Lung (tissue), 12 donors: ENCODE results near the gene SLC15A1. TPM values are rescaled to one million over a fixed set of nuclear protein-coding genes. Genes with fewer than 3 reads are reported as not detected.

Experiments used
- ATAC-seq: fragments of 200-7000 bp; cut with Tn5 transposase; one replicate; pipeline ENCODE4 v1.9.1; 2020; ENCODE audit warnings: moderate number of reproducible peaks; ENCODE audit not compliant: insufficient read depth, low FRiP score
- DNase-seq, 3 donors: peaks; one replicate each; pipeline ENCODE4 v3.0.0-alpha.2; 2013 to 2017
- H3K27ac ChIP-seq, 2 donors: one replicate each; pipeline ENCODE4 v1.5.1; 2013; ENCODE audit warnings: mild to moderate bottlenecking in 2 of 2, moderate library complexity in 2 of 2, control low read depth in 1 of 2, inconsistent platforms in 1 of 2, low read depth in 1 of 2, low read length in 1 of 2
- H3K27me3 ChIP-seq, 3 donors: one replicate each; pipeline ENCODE4 v1.5.1; 2013; ENCODE audit warnings: low read length in 2 of 3; ENCODE audit not compliant: control insufficient read depth in 3 of 3, insufficient read depth in 3 of 3
- H3K36me3 ChIP-seq, 4 donors: one replicate each; pipeline ENCODE4 v1.5.1; 2013; ENCODE audit warnings: low read length in 4 of 4, mild to moderate bottlenecking in 1 of 4, moderate library complexity in 1 of 4; ENCODE audit not compliant: control insufficient read depth in 4 of 4, insufficient read depth in 4 of 4
- H3K4me1 ChIP-seq, 5 donors: one replicate each; pipeline ENCODE4 v1.5.1; 2013; ENCODE audit warnings: low read length in 5 of 5, mild to moderate bottlenecking in 2 of 5, moderate library complexity in 1 of 5; ENCODE audit not compliant: control insufficient read depth in 5 of 5, insufficient read depth in 5 of 5
- H3K4me3 ChIP-seq: one replicate; pipeline ENCODE4 v1.5.1; 2013; ENCODE audit warnings: mild to moderate bottlenecking, control low read depth, moderate library complexity
- H3K9ac ChIP-seq, 2 donors: one replicate each; pipeline ENCODE4 v1.5.1; 2013; ENCODE audit warnings: low read length in 2 of 2, control low read depth in 1 of 2; ENCODE audit not compliant: insufficient read depth in 1 of 2
- H3K9me3 ChIP-seq, 4 donors: one replicate each; pipeline ENCODE4 v1.5.1; 2013; ENCODE audit warnings: low read length in 3 of 4, mild to moderate bottlenecking in 1 of 4, moderate library complexity in 1 of 4; ENCODE audit not compliant: control insufficient read depth in 4 of 4, insufficient read depth in 3 of 4
- WGBS, 2 donors: extraction: QIAGEN DNeasy Blood & Tissue Kit; methylation state at CpG; one replicate each; pipeline ENCODE4 v1.1.7; 2013; 5-methylcytosine and 5-hydroxymethylcytosine counted together
- polyA plus RNA-seq, 2 donors: library from polyadenylated mRNA; stranded (reverse); fragments of 200-250 nt; gene quantifications; one replicate each; pipeline ENCODE4 v1.2.1, GENCODE V29; 2013
- total RNA-seq, 2 donors: library from RNA; depleted of rRNA in 1 of 2; stranded (reverse); fragments of >200 nt in 1 of 2; gene quantifications; one replicate each; pipeline ENCODE4 v1.2.1, GENCODE V29; 2014 to 2021
- TF ChIP-seq, protein P1 (sequence below): IDR thresholded peaks from 2 replicates; pipeline ENCODE4 v1.5.1; 2012; ENCODE audit warnings: mild to moderate bottlenecking; ENCODE audit errors: control extremely low read depth, extremely low read depth
- donor health status: control.
- donor health status: control.
- donor health status: Bipolar disorder and iron deficiency.
- donor health status: healthy.
- donor health status: DM: yes; HTN: yes; CAD: no.

SLC15A1 gene
- total and polyA plus RNA-seq, 4 donors = 0.01 to 1.4 (median 0.31) TPM; not detected in 1

DNA sequence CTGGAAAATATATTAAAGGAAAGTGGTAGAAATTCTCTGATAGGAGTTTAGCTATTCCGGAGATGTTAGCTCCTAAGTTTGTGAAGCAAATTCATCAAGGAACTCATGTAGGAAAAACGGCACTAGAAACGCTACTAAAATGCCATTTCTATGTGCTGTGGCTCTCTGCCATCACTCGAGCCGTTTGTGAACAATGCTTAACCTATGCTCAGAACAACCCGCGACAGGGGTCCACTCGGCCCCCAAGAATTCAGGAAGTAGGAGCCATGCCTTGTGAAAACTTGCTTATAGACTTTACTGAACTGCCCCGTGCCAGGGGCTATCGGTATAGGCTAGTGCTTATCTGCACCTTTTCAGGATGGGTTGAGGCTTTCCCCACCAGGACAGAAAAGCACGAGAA is 14.2 kb upstream of the SLC15A1 start:
- 56 to 66% methylated on average over 11 of the region's 11 CpGs for WGBS, 2 donors
- ATAC-seq (no peak), DNase-seq (peak; percentile 10 to 72 (median 38))

DNA sequence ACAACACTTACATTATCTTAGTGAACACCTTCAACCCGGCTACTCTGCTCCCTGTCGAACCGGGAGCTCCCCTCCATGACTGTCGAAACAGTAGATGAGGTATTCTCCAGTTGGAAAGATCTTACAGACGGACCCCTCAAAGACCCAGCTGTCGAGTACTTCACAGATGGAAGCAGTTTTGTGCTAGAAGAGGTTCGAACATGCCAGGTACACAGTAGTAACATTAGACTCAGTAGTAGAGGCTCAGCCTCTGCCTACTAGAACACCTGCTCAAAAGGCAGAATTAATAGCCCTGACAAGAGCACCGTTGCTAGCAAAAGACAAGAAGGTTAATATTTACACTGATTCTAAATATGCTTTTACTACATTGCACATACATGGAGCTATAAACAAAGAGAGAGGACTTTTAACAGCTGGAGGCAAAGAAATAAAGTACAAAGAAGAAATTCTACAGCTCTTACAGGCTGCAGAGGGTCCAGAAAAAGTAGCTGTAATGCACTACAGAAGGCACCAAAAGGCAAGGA is 13.6 kb upstream of the SLC15A1 start:
- DNase-seq (no peak), ATAC-seq (no peak)
- Histone ChIP-seq H3K9ac (no peak overlapping the region), H3K9me3 (no peaks in the 10 kb centered on the region), H3K27ac (no peak overlapping the region), H3K4me3 (no peak overlapping the region), H3K4me1 (peaks cover 0 to 9% (median 4%) of the 10 kb centered on the region in 5 donors), H3K36me3 (no peaks in the 10 kb centered on the region), H3K27me3 (no peaks in the 10 kb centered on the region)
- WGBS, 2 donors = 80 to 86% methylated on average over 8 of the region's 8 CpGs
- TF ChIP-seq, protein P1, sequence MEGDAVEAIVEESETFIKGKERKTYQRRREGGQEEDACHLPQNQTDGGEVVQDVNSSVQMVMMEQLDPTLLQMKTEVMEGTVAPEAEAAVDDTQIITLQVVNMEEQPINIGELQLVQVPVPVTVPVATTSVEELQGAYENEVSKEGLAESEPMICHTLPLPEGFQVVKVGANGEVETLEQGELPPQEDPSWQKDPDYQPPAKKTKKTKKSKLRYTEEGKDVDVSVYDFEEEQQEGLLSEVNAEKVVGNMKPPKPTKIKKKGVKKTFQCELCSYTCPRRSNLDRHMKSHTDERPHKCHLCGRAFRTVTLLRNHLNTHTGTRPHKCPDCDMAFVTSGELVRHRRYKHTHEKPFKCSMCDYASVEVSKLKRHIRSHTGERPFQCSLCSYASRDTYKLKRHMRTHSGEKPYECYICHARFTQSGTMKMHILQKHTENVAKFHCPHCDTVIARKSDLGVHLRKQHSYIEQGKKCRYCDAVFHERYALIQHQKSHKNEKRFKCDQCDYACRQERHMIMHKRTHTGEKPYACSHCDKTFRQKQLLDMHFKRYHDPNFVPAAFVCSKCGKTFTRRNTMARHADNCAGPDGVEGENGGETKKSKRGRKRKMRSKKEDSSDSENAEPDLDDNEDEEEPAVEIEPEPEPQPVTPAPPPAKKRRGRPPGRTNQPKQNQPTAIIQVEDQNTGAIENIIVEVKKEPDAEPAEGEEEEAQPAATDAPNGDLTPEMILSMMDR = no peak

More for the DNA sequence above, 14.2 kb upstream of the SLC15A1 start:
- H3K4me1 ChIP-seq = peaks cover 0 to 4% (median 0%) of the 10 kb centered on the region in 5 donors
- no peak overlapping the region for H3K9ac ChIP-seq
- no peaks in the 10 kb centered on the region for H3K9me3 ChIP-seq
- TF ChIP-seq, protein P1 = no peak
- H3K36me3 ChIP-seq = no peaks in the 10 kb centered on the region
- no peak overlapping the region for H3K27ac ChIP-seq
- no peak overlapping the region for H3K4me3 ChIP-seq
- H3K27me3 ChIP-seq = no peaks in the 10 kb centered on the region

DNA sequence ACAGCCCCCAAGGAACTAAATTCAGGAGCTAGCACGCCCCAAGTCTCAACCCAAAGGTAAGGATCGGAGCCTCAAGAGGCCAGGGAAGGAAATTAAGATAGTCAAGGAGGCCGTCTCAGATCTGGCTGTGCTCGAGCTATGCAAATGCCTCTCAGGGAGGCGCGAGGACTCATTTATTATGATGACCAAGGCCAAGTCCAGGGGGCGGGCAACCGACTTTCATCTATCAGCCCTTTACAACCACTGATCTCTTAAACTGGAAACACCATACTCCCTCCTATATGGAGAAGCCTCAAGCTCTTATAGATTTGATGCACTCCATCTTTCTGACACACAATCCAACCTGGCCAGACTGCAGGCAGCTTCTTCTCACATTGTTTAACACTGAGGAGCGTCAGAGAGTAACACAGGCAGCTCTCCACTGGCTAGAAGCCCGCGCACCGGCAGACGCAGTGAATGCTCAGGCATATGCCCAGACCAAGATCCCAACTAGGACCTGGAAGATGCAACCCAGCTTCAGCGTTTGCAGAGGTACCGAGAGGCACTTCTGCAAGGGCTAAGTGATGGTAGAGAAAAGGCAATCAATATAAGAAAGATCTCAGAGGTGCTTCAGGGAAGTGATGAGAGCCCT is 9.6 kb upstream of the SLC15A1 start:
- peak overlapping the region in 1 of 2 donors; percentile 58 for H3K9ac ChIP-seq
- H3K4me1 ChIP-seq = peaks cover 0 to 9% (median 4%) of the 10 kb centered on the region in 5 donors
- peaks cover 0 to 4% (median under 1%) of the 10 kb centered on the region in 4 donors for H3K9me3 ChIP-seq
- H3K4me3 ChIP-seq = no peak overlapping the region
- ATAC-seq (no peak), DNase-seq (no peak)
- H3K36me3 ChIP-seq = no peaks in the 10 kb centered on the region
- TF ChIP-seq, protein P1 = no peak
- 74 to 81% methylated on average over 15 of the region's 15 CpGs for WGBS, 2 donors
- no peak overlapping the region for H3K27ac ChIP-seq
- no peaks in the 10 kb centered on the region for H3K27me3 ChIP-seq
